Activated CD4-positive, alpha-beta T cell treated with anti-CD3 and anti-CD28 coated beads for 36 hours (primary cell): ENCODE results near the gene SLFN12L. TPM values are rescaled to one million over a fixed set of nuclear protein-coding genes. Genes with fewer than 3 reads are reported as not detected.
A peak's percentile ranks its signal among the peaks of the same experiment; 100 is the strongest.
"Not testable (repeated sequence)": the region's sequence is repeated elsewhere in the genome, so short reads cannot be mapped to it uniquely, and the experiment has no call there.

Experiments used
- ATAC-seq: fragments of 200-7000 bp; cut with Tn5 transposase; one replicate; pipeline ENCODE4 v1.10.0; 2021; ENCODE audit warnings: mild to moderate bottlenecking, moderate library complexity
- CTCF ChIA-PET: fragments of 350-600 bp; sonication (Branson Sonifier 250); formaldehyde crosslinking; loops from one replicate; lab custom pipeline; 2021; ENCODE audit warnings: antibody characterized with exemption; lab: Charles Lee
- POLR2A ChIA-PET: fragments of 350-600 bp; sonication (Branson Sonifier 250); formaldehyde crosslinking; loops from one replicate; lab custom pipeline; 2021; ENCODE audit warnings: antibody characterized with exemption, inconsistent platforms; lab: Charles Lee
- DNase-seq: peaks from one replicate; pipeline ENCODE4 v3.0.0-alpha.2; 2020
- H3K27ac Mint-ChIP-seq: one replicate; pipeline ENCODE4 v1.8.0; 2021; ENCODE audit warnings: mixed read lengths
- H3K27me3 Mint-ChIP-seq: one replicate; pipeline ENCODE4 v1.8.0; 2021; ENCODE audit warnings: mixed read lengths
- H3K36me3 Mint-ChIP-seq: one replicate; pipeline ENCODE4 v1.8.0; 2021; ENCODE audit warnings: low read depth, mixed read lengths
- H3K4me1 Mint-ChIP-seq: one replicate; pipeline ENCODE4 v1.8.0; 2021; ENCODE audit warnings: mixed read lengths
- H3K4me3 Mint-ChIP-seq: one replicate; pipeline ENCODE4 v1.8.0; 2021; ENCODE audit warnings: mild to moderate bottlenecking, moderate library complexity, mixed read lengths
- H3K9me3 Mint-ChIP-seq: one replicate; pipeline ENCODE4 v1.8.0; 2021; ENCODE audit warnings: low read depth, mixed read lengths
- intact Hi-C, 2 experiments: fragments of 100-400 bp; cut with DNase I in 1 of 2; cut with micrococcal nuclease in 1 of 2; formaldehyde crosslinking; loops; one replicate each; pipeline versions ENCODE4 v1.14.2 to v1.15.1; 2022 to 2024; cut with DNase I, micrococcal nuclease
- total RNA-seq, 2 experiments: library from RNA; stranded (reverse); gene quantifications; one replicate each; pipeline ENCODE4 v1.2.3, GENCODE V29; 2021

Gene SLFN12L
- total RNA-seq, 2 experiments from 2014 or later = 23.3 to 23.7 TPM

- H3K4me3 Mint-ChIP-seq = no peak overlapping the region
- intact Hi-C loops = no loop called here
- CTCF ChIA-PET = interaction anchor here (0.8 to 1.2 kb wide), 2 partner anchors 12 to 77 kb away, joined by 3 to 4 read pairs; no protein-coding TSS in a partner anchor
- H3K27me3 Mint-ChIP-seq = no peaks in the 10 kb centered on the region
- H3K9me3 Mint-ChIP-seq = no peaks in the 10 kb centered on the region
- no peaks in the 10 kb centered on the region for H3K36me3 Mint-ChIP-seq
- DNase-seq = no peak
- POLR2A ChIA-PET = no interaction called here
- H3K27ac Mint-ChIP-seq = no peak overlapping the region
- H3K4me1 Mint-ChIP-seq = peaks cover 34% of the 10 kb centered on the region
- ATAC-seq = peak; percentile 38
Observed at GRCh38 chr17:35545150-35545549, 7.7 kb upstream of the SLFN12L start.

- Mint-ChIP-seq H3K27me3 (no peaks in the 10 kb centered on the region), H3K9me3 (no peaks in the 10 kb centered on the region), H3K27ac (no peak overlapping the region), H3K4me3 (no peak overlapping the region), H3K4me1 (peaks cover 42% of the 10 kb centered on the region), H3K36me3 (no peaks in the 10 kb centered on the region)
- intact Hi-C loops = no loop called here
- no peak for DNase-seq
- ChIA-PET CTCF (interaction anchor here (1.2 to 1.5 kb wide), 3 partner anchors 76 to 230 kb away, joined by 3 to 6 read pairs (median 4); no protein-coding TSS in a partner anchor), POLR2A (no interaction called here)
- ATAC-seq = no peak
Observed at GRCh38 chr17:35543856-35544255, 6.4 kb upstream of the SLFN12L start.

- peaks cover 50% of the 10 kb centered on the region for H3K4me1 Mint-ChIP-seq
- no peak overlapping the region for H3K27ac Mint-ChIP-seq
- no peak for DNase-seq
- H3K27me3 Mint-ChIP-seq = no peaks in the 10 kb centered on the region
- no peak for ATAC-seq
- no peaks in the 10 kb centered on the region for H3K9me3 Mint-ChIP-seq
- intact Hi-C loops = no loop called here
- H3K4me3 Mint-ChIP-seq = no peak overlapping the region
- no peaks in the 10 kb centered on the region for H3K36me3 Mint-ChIP-seq
- POLR2A ChIA-PET = interaction anchor here (0.5 to 1.5 kb wide), 2 partner anchors 169 to 303 kb away, joined by 3 to 12 read pairs; partner anchors contain the start of gene SLFN11
- CTCF ChIA-PET = interaction anchor here (0.6 to 1.4 kb wide), 2 partner anchors 28 to 230 kb away, joined by 3 to 6 read pairs; no protein-coding TSS in a partner anchor
Observed at GRCh38 chr17:35542990-35543389, 5.5 kb upstream of the SLFN12L start.

- Mint-ChIP-seq H3K36me3 (peaks cover 2% of the 10 kb centered on the region), H3K9me3 (no peaks in the 10 kb centered on the region), H3K27ac (peak overlapping the region; percentile 100), H3K4me3 (peak overlapping the region; percentile 78), H3K27me3 (no peaks in the 10 kb centered on the region), H3K4me1 (peaks cover 48% of the 10 kb centered on the region)
- ChIA-PET POLR2A (interaction anchor here (0.6 kb wide), 1 partner anchor 374 kb away, joined by 4 read pairs; no protein-coding TSS in a partner anchor), CTCF (interaction anchor here (0.6 to 2.4 kb wide), 4 partner anchors 45 to 373 kb away, joined by 3 to 15 read pairs (median 3); partner anchors contain the start of gene AP2B1)
- ATAC-seq (no peak), DNase-seq (no peak)
- intact Hi-C loops = loop anchor here in 1 of 2 experiments (2.0 kb wide), 1 partner anchor 37 kb away; the partner anchor contains the start of gene PEX12
Observed at GRCh38 chr17:35541434-35541833, 4.0 kb upstream of the SLFN12L start.

GRCh38 chr17:35540589-35541404 is 3.3 kb upstream of the SLFN12L start:
- peaks cover 48% of the 10 kb centered on the region for H3K4me1 Mint-ChIP-seq
- intact Hi-C loops = loop anchor here in 1 of 2 experiments (2.0 kb wide), 1 partner anchor 38 kb away; the partner anchor contains the start of gene PEX12
- ChIA-PET CTCF (interaction anchor here (0.6 to 2.4 kb wide), 5 partner anchors 229 to 372 kb away, joined by 3 to 15 read pairs (median 3); partner anchors contain the start of gene SLFN5), POLR2A (interaction anchor here (0.6 kb wide), 1 partner anchor 373 kb away, joined by 4 read pairs; no protein-coding TSS in a partner anchor)
- H3K27me3 Mint-ChIP-seq = no peaks in the 10 kb centered on the region
- DNase-seq = peak; percentile 62
- ATAC-seq = no peak
- no peaks in the 10 kb centered on the region for H3K9me3 Mint-ChIP-seq
- peak overlapping the region; percentile 100 for H3K27ac Mint-ChIP-seq
- peak overlapping the region; percentile 78 for H3K4me3 Mint-ChIP-seq
- H3K36me3 Mint-ChIP-seq = peaks cover 7% of the 10 kb centered on the region

GRCh38 chr17:35539659-35540026 is 2.2 kb upstream of the SLFN12L start:
- peaks cover 44% of the 10 kb centered on the region for H3K4me1 Mint-ChIP-seq
- CTCF ChIA-PET = interaction anchor here (0.6 to 7.4 kb wide), 24 partner anchors 8 to 369 kb away, joined by 3 to 108 read pairs (median 4); partner anchors contain the start of genes AP2B1, PEX12, SLFN11 and SLFN13
- intact Hi-C loops = loop anchor here (1.0 to 5.0 kb wide), 11 partner anchors 29 to 397 kb away; partner anchors contain the start of genes AP2B1 (in 1 of the 2), NLE1 (in 1 of the 2), PEX12 (in 1 of the 2) and SLFN11 (in 1 of the 2)

GRCh38 chr17:35536664-35537171 is 760 bp downstream of the SLFN12L start:
- CTCF ChIA-PET = interaction anchor here (0.6 to 7.4 kb wide), 12 partner anchors 9 to 390 kb away, joined by 3 to 108 read pairs (median 4); partner anchors contain the start of genes PEX12 and SLFN5
- Mint-ChIP-seq H3K4me3 (peak overlapping the region; percentile 83), H3K4me1 (peaks cover 57% of the 10 kb centered on the region), H3K27ac (peak overlapping the region; percentile 100), H3K9me3 (no peaks in the 10 kb centered on the region), H3K36me3 (peaks cover 24% of the 10 kb centered on the region), H3K27me3 (no peaks in the 10 kb centered on the region)
- intact Hi-C loops = loop anchor here (1.0 to 5.0 kb wide), 12 partner anchors 49 to 556 kb away; partner anchors contain the start of genes AP2B1 (in 1 of the 2), LIG3 (in 1 of the 2), SLFN12 (in 1 of the 2) and SLFN13 (in 1 of the 2)
- DNase-seq (peak; percentile 63), ATAC-seq (peak; percentile 45)
- POLR2A ChIA-PET = interaction anchor here (0.6 to 5.1 kb wide), 6 partner anchors 32 to 293 kb away, joined by 3 to 32 read pairs (median 6); partner anchors contain the start of genes PEX12, SLFN11 and SLFN5

More at GRCh38 chr17:35539659-35540026, 2.2 kb upstream of the SLFN12L start:
- ATAC-seq (no peak), DNase-seq (no peak)
- Mint-ChIP-seq H3K36me3 (peaks cover 14% of the 10 kb centered on the region), H3K27ac (peak overlapping the region; percentile 100), H3K9me3 (no peaks in the 10 kb centered on the region), H3K27me3 (no peaks in the 10 kb centered on the region), H3K4me3 (peak overlapping the region; percentile 62)
- POLR2A ChIA-PET = interaction anchor here (1.0 kb wide), 1 partner anchor 297 kb away, joined by 3 read pairs; the partner anchor contains the start of gene SLFN5

GRCh38 chr17:35535406-35535805 is 2.1 kb downstream of the SLFN12L start:
- H3K27ac Mint-ChIP-seq = peak overlapping the region; percentile 100
- H3K27me3 Mint-ChIP-seq, H3K9me3 Mint-ChIP-seq, ATAC-seq: not testable (repeated sequence)
- DNase-seq = peak; percentile 38
- ChIA-PET POLR2A (interaction anchor here (0.6 to 5.1 kb wide), 5 partner anchors 49 to 353 kb away, joined by 3 to 32 read pairs (median 7); partner anchors contain the start of genes SLFN11 and SLFN13), CTCF (interaction anchor here (0.7 to 7.4 kb wide), 5 partner anchors 14 to 554 kb away, joined by 3 to 108 read pairs (median 3); no protein-coding TSS in a partner anchor)
- intact Hi-C loops = loop anchor here in 1 of 2 experiments (5.0 kb wide), 1 partner anchor 212 kb away; no protein-coding TSS in a partner anchor
- peaks cover 29% of the 10 kb centered on the region for H3K36me3 Mint-ChIP-seq
- peak overlapping the region; percentile 83 for H3K4me3 Mint-ChIP-seq
- peaks cover 61% of the 10 kb centered on the region for H3K4me1 Mint-ChIP-seq

- intact Hi-C loops = loop anchor here in 1 of 2 experiments (5.0 kb wide), 1 partner anchor 213 kb away; no protein-coding TSS in a partner anchor
- Mint-ChIP-seq H3K4me1 (peaks cover 60% of the 10 kb centered on the region), H3K27ac (peak overlapping the region; percentile 74), H3K9me3 (no peaks in the 10 kb centered on the region), H3K27me3 (no peaks in the 10 kb centered on the region), H3K4me3 (peak overlapping the region; percentile 83), H3K36me3 (peaks cover 33% of the 10 kb centered on the region)
- ATAC-seq = no peak
- ChIA-PET CTCF (interaction anchor here (0.6 to 7.4 kb wide), 13 partner anchors 13 to 553 kb away, joined by 3 to 108 read pairs (median 4); partner anchors contain the start of gene SLFN12), POLR2A (interaction anchor here (0.6 to 5.1 kb wide), 8 partner anchors 42 to 354 kb away, joined by 3 to 32 read pairs (median 4); partner anchors contain the start of genes SLFN11 and SLFN13)
- no peak for DNase-seq
Observed at GRCh38 chr17:35534576-35535093, 2.8 kb downstream of the SLFN12L start.

- H3K36me3 Mint-ChIP-seq = peaks cover 57% of the 10 kb centered on the region
- intact Hi-C loops = no loop called here
- no peak for DNase-seq
- H3K9me3 Mint-ChIP-seq = peaks cover 4% of the 10 kb centered on the region
- H3K27ac Mint-ChIP-seq = no peak overlapping the region
- ChIA-PET POLR2A (no interaction called here), CTCF (interaction anchor here (1.1 to 1.4 kb wide), 3 partner anchors 8 to 292 kb away, joined by 3 to 9 read pairs (median 4); no protein-coding TSS in a partner anchor)
- H3K4me3 Mint-ChIP-seq = peak overlapping the region; percentile 50
- peak; percentile 28 for ATAC-seq
- peaks cover 67% of the 10 kb centered on the region for H3K4me1 Mint-ChIP-seq
- H3K27me3 Mint-ChIP-seq = no peaks in the 10 kb centered on the region
Observed at GRCh38 chr17:35531160-35531559, 6.3 kb downstream of the SLFN12L start.
